Cardiac septum (tissue), 1 donor: ENCODE results near the gene NR2E1. TPM values are rescaled to one million over a fixed set of nuclear protein-coding genes. Genes with fewer than 3 reads are reported as not detected.

Experiments used
- DNase-seq: peaks from one replicate; pipeline ENCODE4 v3.0.0-alpha.2; 2020; ENCODE audit warnings: low spot score
- intact Hi-C: fragments of 100-400 bp; cut with DNase I; formaldehyde crosslinking; loops from one replicate; pipeline ENCODE4 v1.14.0; 2022
- total RNA-seq: library from RNA; stranded (reverse); fragmentation: NEBNext Ultra II Directional; extraction: Animal tissue kit (Norgen Biotek cat#: 25700); gene quantifications from one replicate; pipeline ENCODE4 v1.2.1, GENCODE V29; 2021
- donor health status: DM: no; HTN: no; CAD: no.

The NR2E1 gene
- total RNA-seq, 1 donor from 2014 or later: 0.08 TPM

DNA sequence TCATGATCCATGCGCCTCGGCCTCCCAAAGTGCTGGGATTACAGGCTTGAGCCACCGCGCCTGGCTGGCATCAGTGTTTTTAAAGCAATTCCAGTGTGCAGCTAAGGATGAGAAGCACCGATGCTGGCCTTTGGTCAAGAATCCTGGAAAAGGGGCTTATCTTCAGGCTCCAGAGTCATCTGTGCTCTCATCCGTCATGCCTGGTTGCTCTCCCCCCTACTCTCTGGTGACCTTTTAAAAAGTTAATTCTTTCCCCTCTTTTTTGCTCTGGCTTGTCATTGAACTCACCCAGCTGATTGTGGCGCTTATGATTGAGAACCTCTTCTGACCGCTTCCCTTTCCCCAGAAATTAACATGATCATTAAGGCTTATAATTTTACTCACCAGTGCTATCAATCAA, 28.7 kb downstream of the NR2E1 start:
- DNase-seq: no peak
- intact Hi-C loops: no loop called here

DNA sequence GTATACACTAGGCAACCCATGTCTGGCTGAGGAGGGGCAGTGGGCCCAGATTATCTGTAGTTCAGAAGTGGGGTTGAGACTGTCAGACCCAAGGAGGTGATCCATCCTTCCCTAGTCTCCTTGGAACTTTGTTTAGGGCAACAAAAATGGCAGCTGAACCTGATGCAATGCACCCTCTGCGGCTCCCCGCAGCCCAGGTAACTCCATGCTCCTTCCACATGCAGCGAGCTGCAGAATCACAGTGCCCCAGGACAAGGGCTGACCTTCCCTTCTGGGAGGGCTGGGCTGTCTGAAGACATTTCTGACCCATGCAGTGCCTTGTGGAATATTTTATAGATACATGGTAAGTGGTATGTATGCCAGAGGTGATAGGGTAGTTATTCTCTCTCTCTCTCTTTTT, 29.4 kb downstream of the NR2E1 start:
- intact Hi-C loops: no loop called here
- no peak for DNase-seq

DNA sequence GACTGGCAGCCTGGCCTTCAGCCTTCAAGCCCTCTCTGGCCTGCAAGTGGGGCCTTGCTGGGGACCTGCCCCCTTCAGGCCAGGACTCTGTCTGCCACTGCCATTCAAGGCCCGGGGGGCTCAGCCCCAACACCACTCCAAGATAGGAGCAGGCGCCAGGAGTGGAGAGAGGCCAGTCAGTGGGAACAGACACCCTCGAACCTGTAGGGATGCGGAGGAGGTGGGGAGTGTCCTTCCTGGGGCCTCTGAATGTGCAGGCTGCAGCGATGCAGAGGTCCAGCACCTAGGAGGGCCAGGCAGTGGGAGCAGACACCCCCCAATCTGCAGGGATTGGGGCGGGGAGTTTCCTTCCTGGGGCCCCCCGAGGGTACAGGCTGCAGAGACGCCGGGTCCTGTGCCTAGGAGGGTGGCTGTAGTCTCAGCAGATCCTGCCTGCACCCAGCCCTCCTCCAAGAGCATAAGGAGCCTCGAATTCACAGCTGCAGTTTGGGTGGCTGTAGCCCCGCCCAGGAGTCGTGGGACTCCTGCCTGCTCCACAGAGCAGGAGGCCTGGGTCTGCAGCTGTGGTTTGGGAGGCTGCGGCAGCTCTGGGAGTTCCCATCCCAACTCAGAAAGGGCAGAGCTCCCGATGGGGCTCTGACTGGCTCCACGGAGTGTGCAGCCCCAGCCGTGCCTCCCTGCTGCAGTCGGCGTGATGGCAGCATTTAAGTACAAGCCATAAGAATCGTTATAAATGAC, 33.1 kb downstream of the NR2E1 start:
- DNase-seq: no peak
- intact Hi-C loops: no loop called here

DNA sequence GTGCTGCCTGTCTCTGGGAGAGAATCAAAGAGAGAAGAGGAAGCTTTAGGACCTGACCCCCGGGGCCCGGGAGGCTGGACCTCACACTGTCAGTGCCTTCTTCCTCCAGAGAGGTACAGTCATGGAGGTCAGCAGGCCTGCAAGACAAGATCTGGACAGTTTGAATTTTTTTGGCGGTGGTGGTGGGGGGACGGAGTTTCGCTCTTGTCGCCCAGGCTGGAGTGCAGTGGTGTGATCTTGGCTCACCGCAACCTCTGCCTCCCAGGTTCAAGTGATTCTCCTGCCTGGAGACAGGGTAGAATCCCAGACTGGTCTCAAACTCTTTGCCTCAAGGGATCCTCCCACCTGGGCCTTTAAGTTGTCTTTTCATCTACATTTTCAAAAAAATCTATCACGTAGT, 34.4 kb downstream of the NR2E1 start:
- DNase-seq: no peak
- intact Hi-C loops: no loop called here

DNA sequence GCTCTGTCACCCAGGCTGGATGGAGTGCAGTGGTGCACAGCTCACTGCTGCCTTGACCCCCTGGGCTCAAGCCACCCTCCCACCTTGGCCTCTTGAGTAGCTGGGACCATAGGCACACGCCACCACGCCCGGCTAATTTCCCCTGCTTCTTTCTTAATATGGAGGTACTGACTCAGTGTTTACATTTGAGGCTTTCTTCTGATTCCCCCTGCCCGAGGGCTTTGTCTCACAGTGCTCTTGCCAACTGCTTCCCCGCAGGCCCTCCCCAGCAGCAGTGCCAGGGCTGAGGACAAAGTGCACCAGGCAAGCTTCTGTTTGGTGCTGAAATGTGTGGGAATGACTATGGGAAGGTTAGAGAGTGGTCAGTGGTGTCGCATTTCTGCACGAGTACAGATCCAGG, 34.8 kb downstream of the NR2E1 start:
- DNase-seq: no peak
- intact Hi-C loops: no loop called here

DNA sequence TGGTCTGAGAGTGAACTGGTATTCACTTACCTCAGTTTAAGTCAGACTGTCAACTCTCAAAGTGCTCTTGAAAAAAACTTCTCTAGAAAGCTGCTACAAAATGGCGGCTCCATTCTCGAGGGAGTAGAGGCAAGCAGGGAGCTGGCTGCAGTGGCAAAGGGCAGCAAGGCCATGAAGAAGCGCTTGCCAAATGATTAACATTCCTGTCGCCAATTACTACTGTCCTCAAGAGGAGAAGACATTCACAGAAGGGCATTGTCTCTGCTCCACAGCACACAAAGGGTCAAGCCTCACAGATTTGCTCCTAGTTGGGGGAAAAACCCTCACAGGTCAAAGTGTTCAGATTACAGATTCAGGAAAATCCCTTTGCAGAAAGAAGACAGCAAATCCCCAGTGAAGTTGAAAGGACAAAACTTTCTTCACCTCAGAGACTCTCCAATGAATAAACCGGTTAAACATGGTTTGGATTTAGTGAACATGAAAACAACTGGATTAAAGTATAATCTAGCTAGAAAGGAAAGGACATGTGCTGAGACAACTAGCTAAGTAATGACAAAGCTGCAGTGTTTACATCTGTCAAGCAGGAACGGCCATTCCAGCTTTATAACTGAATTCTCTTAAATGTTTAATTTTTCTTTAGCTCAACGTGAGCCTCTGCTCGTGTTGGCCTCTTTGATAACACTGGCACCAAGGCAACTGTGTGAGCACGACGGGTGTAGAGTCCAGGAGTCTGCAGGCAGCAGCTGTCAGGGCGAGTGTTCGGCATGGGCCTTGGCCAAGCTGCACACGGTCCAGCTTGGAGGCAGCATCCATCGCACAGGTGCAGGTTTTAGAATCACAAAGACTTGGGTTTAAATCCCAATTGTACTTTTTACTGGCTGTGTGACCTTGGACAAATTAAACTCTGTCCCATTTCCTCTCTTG, 37.6 kb downstream of the NR2E1 start:
- intact Hi-C loops: no loop called here

DNA sequence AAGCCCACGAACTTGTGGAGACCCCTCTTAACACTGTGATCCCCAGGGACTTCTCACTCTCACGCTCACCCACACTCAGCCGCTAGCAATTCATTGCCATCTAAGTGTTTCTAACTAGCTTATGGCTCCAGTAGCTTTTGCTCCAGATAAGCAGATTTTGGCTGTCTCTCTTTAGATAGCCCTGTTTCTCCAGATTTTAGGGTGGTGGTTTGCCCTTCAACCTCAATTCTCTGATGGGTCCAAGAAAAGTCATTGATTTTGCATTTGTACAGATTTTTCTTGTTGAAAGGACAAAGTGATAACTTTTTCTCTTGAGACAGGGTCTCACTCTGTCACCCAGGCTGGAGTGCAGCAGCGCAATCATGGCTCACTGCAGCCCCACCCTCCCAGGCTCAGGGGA, 41.2 kb downstream of the NR2E1 start:
- intact Hi-C loops: no loop called here
- no peak for DNase-seq

More for the DNA sequence above, 37.6 kb downstream of the NR2E1 start:
- no peak for DNase-seq

DNA sequence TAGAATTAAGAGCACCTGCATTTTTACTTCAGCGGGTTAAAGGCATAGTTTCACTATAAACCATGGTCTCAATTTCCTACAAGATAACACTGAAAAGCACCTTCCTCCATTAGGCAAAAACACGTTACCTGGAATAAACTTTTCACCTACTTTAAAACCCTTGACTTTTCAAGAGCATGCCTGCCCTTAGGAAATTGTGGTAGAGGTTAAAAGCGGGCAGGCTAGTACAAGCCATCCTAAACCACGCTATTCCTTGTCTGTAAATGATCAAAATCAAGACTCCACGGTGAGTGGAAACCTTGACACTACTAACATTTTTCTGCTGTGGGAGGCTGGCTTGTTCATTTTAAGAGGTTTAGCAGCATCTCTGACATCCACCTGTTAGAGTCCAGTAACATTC, 43.9 kb downstream of the NR2E1 start:
- intact Hi-C loops: no loop called here
- DNase-seq: no peak

DNA sequence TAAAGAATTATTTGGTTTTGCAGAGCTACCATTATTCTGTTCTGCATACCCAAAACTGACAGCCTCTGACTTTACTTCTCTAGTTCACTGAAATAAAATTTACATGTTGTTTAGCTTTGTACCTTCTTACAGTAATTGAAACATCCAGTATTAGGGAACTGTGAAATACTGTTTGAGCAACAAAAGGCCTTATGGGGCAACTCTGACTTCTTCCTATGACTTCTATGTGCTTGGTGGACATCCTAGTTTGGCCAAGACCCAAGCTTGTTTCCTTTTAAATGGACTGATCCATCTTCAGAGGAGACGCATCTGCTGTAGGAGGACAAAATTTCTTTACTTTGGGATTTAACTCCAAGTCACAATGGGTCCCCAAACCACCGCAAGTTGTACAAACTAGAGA, 44.7 kb downstream of the NR2E1 start:
- intact Hi-C loops: no loop called here
- no peak for DNase-seq

DNA sequence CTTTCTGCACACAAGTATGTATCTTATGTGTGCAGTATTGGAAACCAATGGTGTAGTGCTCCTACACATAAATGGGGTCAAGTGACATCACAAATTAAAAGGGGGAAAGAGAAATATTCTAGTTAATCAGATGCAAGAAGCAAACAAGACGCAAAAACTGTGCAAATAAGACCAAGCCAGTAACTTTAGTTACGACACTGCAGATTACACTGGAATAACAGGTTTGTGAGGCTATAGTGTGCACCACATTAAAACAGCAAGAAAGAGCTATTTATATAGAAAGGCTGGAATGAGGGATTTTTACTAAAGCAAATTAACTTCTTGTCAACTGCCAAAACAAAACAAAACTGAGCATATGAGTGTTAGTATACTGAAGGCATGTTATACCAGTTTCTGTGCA, 45.8 kb downstream of the NR2E1 start:
- no peak for DNase-seq
- intact Hi-C loops: no loop called here

DNA sequence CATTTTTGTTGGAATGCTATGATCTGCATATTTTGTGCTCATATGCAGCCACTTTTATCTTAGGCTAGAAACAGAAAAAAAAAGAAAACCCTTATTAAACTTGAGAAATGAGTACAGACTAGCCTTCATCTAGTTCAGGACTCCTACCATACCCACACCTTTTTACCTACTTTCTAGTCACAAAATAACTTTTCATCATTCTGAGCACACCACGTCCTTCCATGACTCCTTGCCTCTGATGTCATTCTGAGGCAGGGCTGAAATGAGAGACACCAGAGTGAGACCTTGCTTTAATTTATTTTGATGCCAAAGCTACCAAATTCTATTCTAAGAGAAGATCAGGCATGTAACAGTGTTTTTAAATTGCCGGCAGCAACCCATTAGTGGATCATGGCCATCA, 56.2 kb downstream of the NR2E1 start:
- intact Hi-C loops: no loop called here

DNA sequence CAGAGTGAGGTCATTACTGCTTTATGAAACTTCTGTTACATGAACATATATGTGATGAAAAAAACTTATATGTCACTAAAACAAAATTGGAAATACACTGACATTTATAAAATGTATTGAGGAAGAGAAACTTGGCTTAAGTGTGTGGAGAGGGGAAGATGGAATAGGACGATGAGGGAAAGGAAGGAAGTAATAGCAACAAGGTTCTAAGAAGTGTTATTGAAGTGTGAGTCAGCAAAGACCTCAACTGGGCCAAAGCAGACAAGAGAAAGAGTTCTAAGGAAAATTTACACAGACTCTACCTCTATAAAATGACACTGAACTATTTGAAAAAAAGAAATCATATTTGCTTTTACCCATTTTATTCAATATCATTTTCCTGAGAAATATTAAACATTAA, 56.7 kb downstream of the NR2E1 start:
- no peak for DNase-seq
- intact Hi-C loops: no loop called here

More for the DNA sequence above, 56.2 kb downstream of the NR2E1 start:
- DNase-seq: no peak

DNA sequence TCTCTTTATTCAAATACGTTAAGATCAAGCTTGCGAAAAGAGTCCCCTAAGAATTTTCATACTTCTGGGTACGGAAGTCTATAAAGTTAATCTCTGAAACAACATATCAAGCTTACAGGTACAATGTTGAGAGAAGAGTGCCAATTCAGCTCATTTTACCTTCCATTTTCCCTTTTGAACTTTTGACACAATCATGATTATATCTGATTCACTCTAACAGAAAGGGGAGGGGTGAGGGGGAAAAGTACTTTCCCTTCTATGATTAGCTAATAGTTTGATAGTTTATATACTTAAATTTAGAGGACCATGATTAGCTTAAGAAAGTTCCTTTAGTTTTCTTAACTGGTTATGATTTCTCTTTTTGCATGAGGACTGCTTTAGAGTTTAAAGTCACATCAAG, 61.5 kb downstream of the NR2E1 start:
- intact Hi-C loops: no loop called here
- DNase-seq: no peak

DNA sequence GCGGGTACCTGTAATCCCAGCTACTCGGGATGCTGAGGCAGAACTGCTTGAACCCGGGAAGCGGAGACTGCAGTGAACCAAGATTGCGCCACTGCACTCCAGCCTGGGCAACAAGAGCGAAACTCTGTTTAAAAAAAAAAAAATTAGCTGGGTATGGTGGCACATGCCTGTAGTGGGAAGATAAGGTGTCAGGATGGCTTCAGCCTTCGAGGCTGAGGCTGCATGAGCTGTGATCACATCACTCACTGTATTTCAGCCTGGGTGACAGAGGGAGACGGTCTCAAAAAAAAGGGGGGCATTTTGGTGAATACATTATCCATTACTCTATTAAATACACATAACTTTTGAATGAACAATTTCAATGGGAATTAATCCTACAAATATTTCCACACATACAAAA, 62.6 kb downstream of the NR2E1 start:
- intact Hi-C loops: no loop called here
- DNase-seq: no peak

DNA sequence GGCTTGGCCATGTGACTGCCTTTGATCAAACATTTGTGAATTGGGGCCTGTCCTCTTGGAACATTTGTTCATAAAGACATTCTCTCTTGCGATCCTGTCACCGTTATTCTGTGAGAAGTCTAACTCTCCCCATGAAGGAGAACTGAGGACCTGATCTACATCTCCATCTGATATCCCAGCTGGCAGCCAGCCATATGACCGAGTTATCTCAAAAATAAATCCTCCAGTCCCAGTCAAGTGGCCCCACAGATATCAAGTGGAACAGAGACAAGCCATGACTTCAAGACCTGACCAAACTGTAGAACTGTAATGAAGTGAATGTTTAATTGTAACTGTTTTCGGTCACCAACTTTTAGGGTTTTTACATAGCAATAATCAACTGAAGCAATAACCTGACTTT, 69.3 kb downstream of the NR2E1 start:
- intact Hi-C loops: no loop called here
- no peak for DNase-seq

DNA sequence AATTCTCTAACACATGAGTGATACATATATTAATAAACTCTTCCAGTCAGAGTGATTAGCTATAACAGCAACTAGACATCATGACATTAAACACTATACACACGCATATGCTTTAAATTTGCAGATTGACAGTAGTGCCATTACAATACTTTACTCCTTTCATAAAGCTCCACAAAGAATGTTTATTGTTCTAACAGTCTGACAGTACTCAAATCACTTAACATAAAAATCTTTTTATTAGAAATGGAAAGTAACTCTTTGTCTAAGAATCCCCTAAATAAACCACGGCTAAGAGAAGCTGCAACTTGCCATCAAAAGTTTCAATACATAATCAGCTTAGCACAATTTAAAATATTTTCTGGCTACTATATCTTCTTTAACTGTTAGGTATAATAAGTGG, 71.0 kb downstream of the NR2E1 start:
- DNase-seq: no peak
- intact Hi-C loops: no loop called here

DNA sequence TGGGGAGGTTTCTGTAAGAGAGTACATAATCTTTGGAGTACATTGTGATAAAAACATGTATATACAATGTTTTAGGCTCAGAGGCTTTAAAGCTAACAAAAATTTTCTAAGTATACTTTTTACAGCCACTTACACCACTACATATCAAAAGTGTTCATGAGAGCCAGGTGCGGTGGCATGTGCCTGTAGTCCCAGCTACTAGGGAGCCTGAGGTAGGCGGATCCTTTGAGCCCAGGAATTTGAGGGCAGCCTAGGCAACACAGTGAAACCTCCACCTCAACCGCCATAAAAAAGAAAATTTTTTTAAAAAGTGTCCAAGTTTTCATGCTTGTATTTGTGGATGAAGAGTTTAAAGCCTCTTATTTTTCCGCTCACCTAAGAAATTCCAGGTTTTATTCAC, 72.5 kb downstream of the NR2E1 start:
- DNase-seq: no peak
- intact Hi-C loops: no loop called here
